HG03045 (cell line): ENCODE data around the gene TNFAIP8L3.
"Not testable (repeated sequence)": the region's sequence is repeated elsewhere in the genome, so short reads cannot be mapped to it uniquely, and the experiment has no call there.

Experiments
- ATAC-seq: cut with Tn5 transposase; IDR thresholded peaks from one replicate; pipeline ENCODE4 v1.9.1; 2021; ENCODE audit warnings: mild to moderate bottlenecking, moderate library complexity; ENCODE audit not compliant: unreplicated experiment

Gene TNFAIP8L3

DNA sequence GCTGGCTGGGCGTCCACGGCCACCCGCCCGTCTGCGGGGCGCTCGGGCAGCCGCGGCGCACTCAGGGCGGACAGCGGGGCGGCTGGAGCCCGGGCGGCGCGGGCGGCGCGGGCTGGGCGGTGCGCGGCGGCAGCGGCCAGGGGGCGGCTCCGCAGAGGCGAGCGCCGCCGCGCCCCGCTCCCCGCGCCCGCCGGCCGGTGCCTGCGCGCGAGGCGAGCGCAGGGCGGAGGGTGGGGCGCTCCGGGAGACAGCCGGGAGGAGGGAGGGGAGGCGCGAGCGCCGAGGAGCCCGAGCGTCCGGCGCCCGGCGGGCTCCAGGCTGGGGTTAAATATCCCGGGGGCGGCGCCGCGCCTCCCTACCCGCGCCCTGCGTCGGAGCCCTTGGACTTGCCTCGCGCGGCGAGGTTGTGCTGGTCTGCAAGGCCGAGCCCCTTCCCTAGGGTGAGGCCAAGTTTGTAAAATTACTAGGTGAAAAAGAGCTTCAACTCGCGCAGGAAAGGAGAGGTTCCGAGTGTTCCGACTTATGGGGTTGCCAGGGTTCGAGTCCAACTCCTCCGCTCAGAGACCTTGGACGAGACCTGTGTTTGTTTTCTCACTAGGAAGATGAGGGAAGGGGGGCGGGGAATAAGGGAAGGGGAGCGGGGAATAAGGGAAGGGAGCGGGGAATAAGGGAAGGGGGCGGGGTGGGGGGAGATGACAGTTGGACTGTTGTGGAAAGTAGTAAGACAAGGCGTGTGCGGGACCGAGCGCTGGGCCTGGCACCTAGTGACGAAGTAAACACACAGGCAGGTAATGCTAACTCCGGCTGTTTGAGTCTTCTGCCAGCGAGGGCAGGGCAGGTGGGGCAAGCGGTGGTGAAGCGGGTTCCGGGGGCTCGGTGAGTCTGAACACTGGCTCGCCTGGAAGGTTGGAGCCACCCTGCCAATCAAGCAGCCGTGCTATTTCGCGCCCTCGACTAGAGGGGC, at the start of gene TNFAIP8L3:
TNFAIP8L3 (minus strand) TSS at position 301 of the 964 bp plus-strand sequence. CDS start 311 bp downstream, outside the sequence.
- no peak for ATAC-seq

DNA sequence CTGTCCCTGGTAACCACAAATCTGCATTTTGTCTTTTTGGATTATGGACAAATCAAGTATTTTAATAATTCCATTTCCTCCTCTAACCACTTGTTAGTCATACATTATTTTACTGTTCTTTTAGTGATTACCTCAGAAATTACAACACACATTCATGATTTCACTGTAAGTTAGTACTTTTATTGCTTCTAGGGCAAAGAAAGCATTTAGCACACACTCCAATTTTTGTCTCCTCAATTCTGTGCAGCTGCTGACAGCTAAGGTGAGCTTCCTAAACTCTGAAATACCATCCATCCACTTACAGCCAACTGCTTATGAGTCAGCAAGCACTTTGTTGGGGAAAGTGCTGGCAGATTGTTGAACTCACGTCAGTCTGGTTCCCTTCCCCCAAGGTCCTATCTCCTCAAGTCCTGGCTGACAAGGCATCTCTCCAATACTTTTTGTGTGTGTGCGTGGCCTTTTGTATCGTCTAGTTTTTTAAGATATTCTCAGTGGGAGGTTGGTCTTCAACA, 49.4 kb upstream of the TNFAIP8L3 start:
- no peak for ATAC-seq

DNA sequence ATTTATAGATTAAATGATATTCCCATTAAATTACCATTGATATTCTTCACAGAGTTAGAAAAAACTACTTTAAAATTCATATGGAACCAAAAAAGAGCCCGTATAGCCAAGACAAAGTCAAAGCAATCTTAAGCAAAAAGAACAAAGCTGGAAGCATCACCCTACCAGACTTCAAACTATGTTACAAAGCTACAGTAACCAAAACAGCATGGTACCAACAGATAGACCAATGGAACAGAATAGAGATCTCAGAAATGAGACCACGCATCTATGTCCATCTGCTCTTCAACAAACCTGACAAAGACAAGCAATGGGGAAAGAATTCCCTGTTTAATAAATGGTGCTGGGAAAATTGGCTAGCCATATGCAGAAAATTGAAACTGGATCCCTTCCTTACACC, 45.6 kb upstream of the TNFAIP8L3 start:
- not testable (repeated sequence) for ATAC-seq

DNA sequence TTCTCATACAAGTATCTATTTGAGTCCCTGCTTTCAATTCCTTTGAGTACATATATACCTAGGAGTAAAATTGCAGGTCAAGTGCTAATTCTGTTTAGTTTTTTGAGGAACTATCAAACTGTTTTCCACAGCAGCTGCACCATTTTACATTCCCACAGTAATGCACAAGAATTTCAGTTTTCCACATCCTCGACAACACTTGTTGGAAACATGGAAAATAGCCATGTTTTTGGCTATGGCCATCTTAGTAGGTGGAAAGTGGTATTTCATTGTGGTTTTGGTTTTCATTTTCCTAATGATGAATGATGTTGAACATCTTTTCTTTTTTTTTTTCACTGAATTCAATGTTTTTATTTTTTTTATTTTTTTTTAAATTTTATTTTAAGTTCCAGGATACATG, 44.4 kb upstream of the TNFAIP8L3 start:
- no peak for ATAC-seq

DNA sequence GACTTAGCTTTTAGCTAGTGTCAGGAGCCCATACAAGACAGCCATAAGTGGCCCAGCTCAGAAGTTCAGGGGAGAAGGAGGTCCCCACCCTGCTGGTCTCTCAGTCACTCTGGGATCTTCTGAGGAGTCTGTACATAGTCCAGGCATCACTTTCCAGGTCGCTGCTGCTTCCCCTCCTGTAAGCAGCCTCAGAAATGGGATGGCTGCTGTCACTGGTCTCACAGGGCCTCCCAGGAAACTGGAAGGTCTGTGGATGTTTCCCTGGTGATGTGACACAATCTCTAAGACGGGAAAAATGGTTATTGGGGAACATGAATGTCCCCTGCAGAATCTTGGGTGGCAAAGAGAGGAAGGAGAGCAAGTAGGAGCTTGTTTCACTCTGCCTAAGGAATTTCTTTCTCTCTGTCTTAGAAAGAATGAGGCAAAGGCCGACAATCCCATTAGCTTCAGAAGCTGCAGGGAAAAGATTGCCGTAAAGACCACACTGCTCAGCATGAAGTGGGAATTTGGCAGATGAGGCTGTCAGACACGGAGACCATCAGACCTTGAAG, 43.2 kb upstream of the TNFAIP8L3 start:
- ATAC-seq = no peak

DNA sequence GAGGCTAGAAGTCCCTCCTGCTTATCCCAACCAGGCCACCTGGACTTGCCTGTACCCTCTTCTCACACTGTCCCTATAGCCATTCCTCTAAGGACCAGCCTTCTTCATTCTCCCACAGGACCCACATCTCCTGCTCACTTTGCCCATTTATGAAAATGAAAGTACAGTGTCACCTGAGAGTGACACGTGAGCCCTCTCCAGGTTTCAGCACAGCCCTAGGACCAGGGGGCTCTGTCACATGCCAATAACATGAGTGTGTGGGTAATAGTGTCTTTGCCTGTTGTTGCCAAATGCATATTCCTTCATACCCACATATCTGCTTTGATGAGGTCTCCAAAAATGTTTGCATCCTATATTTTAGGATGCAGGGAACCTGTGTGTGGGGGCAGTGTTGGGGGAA, 42.3 kb upstream of the TNFAIP8L3 start:
- ATAC-seq = no peak

DNA sequence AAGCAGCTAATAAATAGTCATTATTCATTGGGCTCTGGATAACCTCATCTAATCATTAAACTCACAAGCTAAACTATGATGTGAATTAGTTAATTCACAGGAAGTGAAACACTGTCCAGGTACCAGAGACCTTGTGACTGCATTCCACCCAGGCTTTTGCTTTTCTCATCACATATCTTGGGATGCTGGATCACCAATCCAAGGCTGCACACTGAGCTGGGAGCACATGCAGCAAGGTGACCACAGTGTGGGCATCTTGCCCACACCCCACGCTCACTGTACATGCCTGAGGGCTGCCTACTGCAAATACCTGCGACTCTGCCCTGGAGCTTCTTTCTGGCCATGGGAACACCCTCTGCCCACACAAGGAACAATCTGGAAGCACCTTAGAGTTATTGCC, 40.6 kb upstream of the TNFAIP8L3 start:
- ATAC-seq = no peak

DNA sequence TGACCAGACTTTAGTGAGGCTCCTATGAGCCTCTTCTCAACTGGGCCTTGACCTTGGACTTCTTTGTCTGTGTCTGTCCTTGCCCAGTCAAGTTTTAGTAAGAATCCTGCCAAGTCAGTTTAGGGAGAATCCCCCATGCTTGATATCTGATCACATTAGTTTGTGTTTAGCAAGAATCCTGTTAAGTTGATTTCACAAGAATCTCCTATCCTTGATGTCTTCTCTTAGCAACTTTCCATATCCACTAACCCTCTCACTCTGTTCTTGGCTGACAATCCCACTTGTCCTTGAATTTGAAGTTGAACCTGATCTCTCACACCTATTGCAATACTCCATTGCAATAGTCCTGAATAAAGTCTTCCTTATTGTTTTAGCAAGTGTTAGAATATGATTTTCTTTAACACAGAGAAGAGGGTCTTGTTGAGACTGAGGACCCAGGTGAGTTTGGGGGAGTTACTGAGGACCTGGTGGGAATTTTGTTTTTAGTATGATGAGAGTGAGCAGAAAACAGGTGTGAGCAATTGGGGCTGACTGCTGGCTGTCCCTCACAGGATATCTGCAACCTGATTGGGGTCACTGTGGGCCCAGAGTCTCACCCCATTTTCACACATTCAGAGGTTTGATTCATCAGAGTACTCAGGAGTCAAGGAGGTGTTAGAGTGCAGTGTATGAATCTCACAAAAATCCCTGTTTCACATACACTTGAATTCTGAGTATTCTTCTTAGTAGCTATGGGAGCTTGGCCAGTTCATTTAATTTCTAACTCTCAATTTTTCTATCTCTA, 39.9 kb upstream of the TNFAIP8L3 start:
- ATAC-seq = no peak

DNA sequence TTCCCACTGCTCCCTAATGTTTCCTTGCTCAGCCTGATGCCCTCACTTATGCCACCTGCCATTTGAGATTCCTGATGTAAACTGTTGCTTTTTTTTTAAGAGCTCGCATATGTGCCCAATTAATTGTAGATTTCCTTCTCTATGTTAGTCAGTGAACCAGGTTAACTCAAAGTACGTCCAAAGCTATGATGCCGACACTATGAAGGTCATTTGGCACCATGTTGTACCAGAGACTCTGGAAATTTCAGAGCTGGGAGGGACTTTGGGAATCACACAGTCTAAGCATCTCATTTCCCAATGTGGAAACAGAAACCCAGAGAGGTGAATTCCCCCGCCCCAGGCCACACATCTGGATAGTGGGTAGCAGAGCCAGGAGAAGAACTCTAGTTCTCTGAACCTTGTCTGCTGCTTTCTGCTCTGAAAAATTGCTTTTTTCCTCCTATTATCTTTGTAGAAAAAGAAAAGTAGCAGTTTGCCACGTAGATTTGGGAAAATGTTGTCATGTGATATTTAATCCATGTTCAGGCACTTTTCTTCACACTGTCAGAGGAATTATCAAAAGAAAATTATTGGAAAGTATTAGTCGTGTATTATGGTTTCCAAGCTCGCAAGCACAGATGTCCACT, 38.5 kb upstream of the TNFAIP8L3 start:
- no peak for ATAC-seq

DNA sequence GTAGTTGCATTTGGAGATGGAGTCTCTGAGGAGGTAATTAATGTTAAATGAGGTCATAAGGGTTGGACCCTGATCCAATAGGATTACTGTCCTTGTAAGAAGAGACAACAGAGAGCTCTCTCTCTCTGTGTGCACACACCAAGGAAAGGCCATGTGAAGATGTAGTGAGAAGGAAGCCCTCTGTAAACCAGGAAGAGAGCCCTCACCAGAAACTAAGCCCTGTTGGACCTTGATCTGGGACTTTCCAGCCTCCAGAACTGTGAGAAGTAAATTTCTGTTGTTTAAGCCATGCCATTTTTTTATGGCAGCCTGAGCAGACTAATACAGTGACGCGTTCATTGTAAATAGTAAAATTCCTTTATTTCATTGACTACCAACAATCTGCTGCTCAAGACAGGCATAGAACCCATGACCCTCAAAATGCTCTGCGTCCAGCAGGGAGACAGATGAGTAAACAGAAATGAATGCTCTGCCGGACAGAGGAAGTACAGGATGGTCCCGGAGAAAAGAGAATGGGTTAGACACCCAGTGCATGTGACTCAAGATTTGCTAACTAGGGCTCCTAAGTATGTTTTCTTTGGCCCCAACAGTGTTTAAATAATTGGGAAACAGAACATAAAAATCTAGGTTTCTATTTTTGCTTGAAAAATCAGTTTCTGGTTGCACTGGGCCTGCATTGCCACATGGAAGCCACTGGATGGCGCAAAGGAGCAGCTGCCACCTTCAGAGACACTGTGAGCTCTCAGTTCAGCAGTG, 37.9 kb upstream of the TNFAIP8L3 start:
- ATAC-seq = no peak

DNA sequence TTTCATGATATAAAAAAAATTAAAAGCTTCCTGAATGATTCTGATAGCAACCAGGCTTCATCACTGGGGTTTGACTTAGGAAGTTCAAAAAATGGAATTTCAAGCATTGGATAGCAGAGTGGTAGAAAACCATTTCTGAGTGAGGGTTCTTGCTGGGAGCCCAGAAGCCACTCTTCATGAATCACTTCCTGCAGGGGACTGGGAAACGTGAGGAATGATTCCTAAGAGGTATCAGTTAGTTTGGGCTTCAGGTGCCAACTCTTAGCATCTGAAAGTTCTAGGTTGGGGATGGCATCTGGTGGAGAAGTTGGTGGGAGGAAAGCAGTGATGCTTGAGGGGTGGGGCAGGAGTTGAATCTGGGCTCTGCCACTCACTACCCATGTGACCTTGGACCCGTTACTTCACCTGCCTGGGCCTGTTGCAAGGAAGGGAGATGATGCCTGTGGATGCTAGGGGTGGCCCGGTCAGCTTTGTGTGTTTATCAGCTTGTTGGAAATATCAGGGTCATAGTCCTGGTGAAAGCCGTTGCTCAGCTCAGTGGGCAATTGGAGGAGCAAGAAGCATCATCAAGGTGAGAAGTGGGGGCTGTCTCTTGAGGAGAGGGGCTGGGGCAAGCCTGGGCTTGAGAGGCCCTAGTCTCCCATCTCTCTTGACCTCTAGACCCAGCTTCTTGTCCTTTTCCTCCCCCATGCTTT, 37.0 kb upstream of the TNFAIP8L3 start:
- ATAC-seq = no peak

DNA sequence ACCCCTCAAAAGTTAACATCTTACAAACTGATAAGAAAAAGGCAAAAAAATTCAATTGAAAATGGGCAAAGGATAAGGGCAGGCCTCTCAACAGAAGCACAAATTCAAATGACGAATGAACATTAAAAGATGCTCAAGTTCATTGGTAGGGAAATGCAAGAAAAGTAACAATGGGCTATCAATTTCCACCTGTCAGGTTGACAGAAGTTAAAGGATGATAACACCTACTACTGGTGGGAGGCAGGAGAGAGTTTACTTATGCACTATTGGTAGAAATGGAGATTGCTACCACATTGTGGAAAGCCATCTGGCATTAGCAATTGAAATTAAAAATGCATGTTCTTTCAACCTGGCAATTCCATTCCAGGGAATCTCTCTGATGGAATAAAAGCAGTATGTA, 35.6 kb upstream of the TNFAIP8L3 start:
- ATAC-seq = no peak

DNA sequence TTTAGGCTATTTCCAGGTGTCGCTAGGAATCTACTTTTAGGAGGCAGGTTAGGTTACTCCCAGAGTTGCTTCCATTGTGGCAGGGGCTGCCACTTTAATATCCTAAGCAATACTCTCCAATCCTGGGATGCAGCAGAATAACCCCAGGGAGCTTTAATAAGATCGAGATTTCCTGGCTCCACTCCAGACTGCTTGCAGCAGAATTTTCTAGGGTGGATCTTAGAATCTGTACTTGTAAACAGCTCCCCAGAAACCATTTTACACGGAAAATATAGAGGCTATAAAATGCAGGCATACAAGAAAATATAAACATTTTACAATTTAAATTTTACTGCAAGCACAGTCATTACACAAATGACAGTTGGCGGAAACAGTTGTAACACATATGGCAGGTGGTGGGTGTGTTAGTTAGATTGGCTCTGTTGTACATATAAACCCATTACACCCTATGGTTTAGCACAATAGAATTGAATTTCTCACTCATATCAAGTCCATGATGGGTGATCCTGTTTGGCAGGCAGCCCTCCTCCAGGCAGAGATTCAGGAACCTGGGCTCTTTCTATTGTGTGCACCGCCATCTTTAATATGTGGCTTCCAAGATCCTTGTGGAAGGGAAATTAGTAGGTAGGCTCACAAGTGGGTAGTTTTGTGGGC, 35.0 kb upstream of the TNFAIP8L3 start:
- ATAC-seq = no peak

DNA sequence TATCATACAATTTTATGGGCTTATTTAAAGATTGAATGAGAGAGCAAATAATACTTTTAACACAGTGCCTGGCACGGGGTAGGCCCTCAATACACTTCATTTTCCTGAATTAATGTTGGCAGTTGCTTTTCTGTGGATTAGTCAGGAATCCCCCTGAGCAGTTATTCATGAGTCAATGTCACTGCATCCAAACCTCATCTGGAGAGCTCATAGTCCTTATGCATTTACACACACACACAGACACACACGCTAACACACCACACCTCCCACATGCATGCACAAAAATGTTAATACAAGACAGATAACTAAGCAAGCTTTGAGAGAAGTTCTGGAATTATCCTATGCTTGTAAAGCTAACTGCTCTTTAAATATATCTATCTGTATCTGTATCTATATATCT, 34.0 kb upstream of the TNFAIP8L3 start:
- ATAC-seq = no peak

DNA sequence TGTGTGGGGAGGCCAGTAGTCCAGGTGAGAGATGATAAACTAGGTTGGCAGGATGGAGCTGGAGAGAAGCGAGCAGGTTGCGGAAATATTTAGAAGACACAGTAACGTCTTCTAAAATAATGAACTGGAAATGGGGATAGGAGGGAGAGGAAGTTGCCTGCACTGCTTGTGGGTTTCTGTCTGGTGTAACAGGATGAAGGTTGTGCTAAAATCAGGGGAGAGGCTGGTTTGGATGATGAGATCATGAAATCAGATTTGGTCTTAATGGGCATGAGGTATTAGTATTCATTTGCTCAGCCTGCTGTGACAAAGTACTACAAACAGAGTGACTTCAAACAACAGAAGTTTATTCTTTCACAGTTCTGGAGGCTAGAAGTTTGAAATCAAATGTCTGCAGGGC, 32.1 kb upstream of the TNFAIP8L3 start:
- ATAC-seq = no peak

DNA sequence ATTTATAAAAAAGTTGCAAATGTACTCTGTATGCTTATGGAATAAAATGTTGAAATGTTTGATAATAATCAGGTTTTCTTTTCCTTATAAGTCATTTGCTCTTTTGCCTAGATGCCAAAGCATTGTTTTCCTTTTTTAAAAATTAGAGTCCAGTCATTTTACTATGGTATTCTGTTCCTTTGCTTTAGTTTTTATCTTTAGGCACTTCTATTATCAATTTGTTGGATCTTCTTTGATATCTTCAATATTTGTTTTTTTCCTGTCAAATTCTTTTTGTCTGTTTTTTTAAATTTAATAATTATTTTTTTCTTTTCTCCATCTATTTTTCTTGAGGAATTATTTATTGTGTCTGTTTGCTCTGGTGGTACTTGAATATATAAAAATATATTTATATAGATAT, 28.3 kb upstream of the TNFAIP8L3 start:
- ATAC-seq = not testable (repeated sequence)

DNA sequence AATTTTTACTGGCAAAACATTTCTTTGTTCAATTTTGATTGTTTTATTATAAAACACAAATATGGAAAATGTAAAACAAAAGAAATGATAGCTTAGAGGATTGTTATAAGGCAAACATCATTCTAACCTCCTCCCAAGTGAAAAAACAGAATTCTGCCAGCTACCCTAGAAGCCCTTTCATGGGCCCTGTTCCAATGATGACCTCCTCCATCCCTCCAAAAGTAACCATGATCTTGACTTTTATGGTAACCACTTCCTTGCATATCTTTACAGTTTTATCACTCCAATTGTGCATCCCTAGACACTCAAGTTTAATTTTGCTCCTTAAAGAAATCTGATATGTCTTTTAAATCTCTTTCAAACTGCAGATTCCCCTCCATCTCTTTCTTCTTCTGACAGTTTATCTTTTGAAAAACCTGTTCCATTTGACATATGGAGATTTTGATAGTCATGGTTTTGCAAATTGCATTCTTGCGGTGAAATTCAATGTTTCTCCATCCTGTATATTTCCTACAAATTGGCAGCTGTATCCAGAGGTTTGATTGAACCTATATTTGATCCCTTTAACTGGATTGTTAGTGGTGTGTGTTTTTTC, 27.0 kb upstream of the TNFAIP8L3 start:
- no peak for ATAC-seq

DNA sequence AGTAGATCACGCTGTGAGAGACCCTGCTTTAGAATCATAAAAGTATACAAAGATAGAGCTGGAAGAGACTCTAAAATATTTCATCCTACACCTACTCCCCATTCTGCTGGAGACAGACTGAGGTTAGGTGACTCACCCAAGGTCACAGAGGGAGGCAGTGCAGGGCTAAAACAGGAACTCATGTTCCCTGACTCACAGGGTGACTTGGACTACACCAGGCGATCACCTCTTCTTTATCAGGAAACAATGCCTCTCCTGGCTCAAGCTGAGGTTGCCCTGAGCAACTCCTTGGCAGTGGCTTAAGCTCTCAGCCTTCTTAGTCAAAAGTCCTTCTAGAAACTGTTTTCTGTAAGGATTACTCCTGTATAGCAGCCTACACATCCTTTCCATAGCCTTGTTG, 26.4 kb upstream of the TNFAIP8L3 start:
- ATAC-seq = no peak

DNA sequence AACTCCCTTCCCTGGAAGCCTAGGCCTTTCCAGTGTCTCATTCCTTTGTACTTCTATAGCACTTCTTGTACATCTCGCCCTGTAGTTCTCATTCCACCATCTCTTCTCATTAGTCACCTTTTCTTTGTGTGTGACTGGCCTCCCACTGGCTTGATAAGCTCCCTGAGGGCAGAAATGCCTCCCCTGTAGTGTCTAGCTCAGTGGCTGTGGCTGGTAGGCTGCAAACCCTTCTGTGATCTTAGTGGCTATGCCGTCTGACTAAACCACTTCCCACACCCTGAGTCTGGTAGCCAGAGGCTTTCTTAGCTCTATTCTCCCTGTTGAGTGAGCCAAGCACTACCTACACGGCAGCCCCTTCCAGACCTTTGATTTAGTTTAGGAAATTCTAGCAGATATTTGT, 24.4 kb upstream of the TNFAIP8L3 start:
- no peak for ATAC-seq
